H9 (cell line): ENCODE measurements around the gene GPR42. TPM values are rescaled to one million over a fixed set of nuclear protein-coding genes. Genes with fewer than 3 reads are reported as not detected.

ENCODE experiments used
- DNase-seq: peaks from one replicate; pipeline ENCODE4 v3.0.0-alpha.2; 2017
- H2AFZ ChIP-seq: one replicate; pipeline ENCODE4 v1.6.1; 2013; ENCODE audit warnings: mild to moderate bottlenecking, low read length, control low read depth, moderate library complexity
- H2AK5ac ChIP-seq: 2 replicates; pipeline ENCODE4 v1.6.1; 2013; ENCODE audit warnings: low read length, control low read depth, mixed read lengths; ENCODE audit not compliant: insufficient read length
- H2BK120ac ChIP-seq: one replicate; pipeline ENCODE4 v1.6.1; 2013; ENCODE audit warnings: low read depth, mild to moderate bottlenecking, low read length, control low read depth, inconsistent platforms; ENCODE audit not compliant: poor library complexity, severe bottlenecking
- H2BK12ac ChIP-seq: 2 replicates; pipeline ENCODE4 v1.6.1; 2013; ENCODE audit warnings: low read length, control low read depth, mixed read lengths, low read depth; ENCODE audit not compliant: insufficient read length
- H2BK15ac ChIP-seq: 2 replicates; pipeline ENCODE4 v1.6.1; 2013; ENCODE audit warnings: low read depth, low read length, control low read depth
- H2BK20ac ChIP-seq: one replicate; pipeline ENCODE4 v1.6.1; 2013; ENCODE audit warnings: low read depth, mild to moderate bottlenecking, low read length, control low read depth, inconsistent platforms; ENCODE audit not compliant: poor library complexity, severe bottlenecking
- H2BK5ac ChIP-seq: 2 replicates; pipeline ENCODE4 v1.6.1; 2013; ENCODE audit warnings: low read length, control low read depth, mixed read lengths; ENCODE audit not compliant: insufficient read length
- H3K14ac ChIP-seq: 2 replicates; pipeline ENCODE4 v1.6.1; 2013; ENCODE audit warnings: low read length, control low read depth; ENCODE audit not compliant: insufficient read depth
- H3K18ac ChIP-seq: 2 replicates; pipeline ENCODE4 v1.6.1; 2013; ENCODE audit warnings: low read depth, mild to moderate bottlenecking, mixed read lengths, low read length, control low read depth; ENCODE audit not compliant: insufficient read length
- H3K23ac ChIP-seq: 2 replicates; pipeline ENCODE4 v1.6.1; 2013; ENCODE audit warnings: low read length, control low read depth, mixed read lengths, low read depth; ENCODE audit not compliant: insufficient read length
- H3K23me2 ChIP-seq: 2 replicates; pipeline ENCODE4 v1.6.1; 2013; ENCODE audit warnings: low read depth, mild to moderate bottlenecking, mixed read lengths, low read length, control low read depth; ENCODE audit not compliant: insufficient read length, poor library complexity, severe bottlenecking
- H3K27ac ChIP-seq: 2 replicates; pipeline ENCODE4 v1.5.1; 2013; ENCODE audit warnings: low read length, control low read depth, mixed read lengths, low read depth; ENCODE audit not compliant: insufficient read length
- H3K27me3 ChIP-seq: 2 replicates; pipeline ENCODE4 v1.6.1; 2013; ENCODE audit warnings: low read length, control low read depth, inconsistent platforms; ENCODE audit not compliant: insufficient read depth
- H3K4ac ChIP-seq: 2 replicates; pipeline ENCODE4 v1.6.1; 2013; ENCODE audit warnings: low read depth, mild to moderate bottlenecking, control low read depth, inconsistent platforms, low read length, moderate library complexity
- H3K4me1 ChIP-seq: 2 replicates; pipeline ENCODE4 v1.6.1; 2013; ENCODE audit warnings: low read length, control low read depth, inconsistent platforms; ENCODE audit not compliant: insufficient read depth
- H3K4me2 ChIP-seq: 2 replicates; pipeline ENCODE4 v1.6.1; 2013; ENCODE audit warnings: low read length, control low read depth, mixed read lengths; ENCODE audit not compliant: insufficient read length, insufficient read depth
- H3K56ac ChIP-seq: 2 replicates; pipeline ENCODE4 v1.6.1; 2013; ENCODE audit warnings: low read depth, mild to moderate bottlenecking, mixed read lengths, low read length, control low read depth; ENCODE audit not compliant: insufficient read length
- H3K79me1 ChIP-seq: 2 replicates; pipeline ENCODE4 v1.6.1; 2013; ENCODE audit warnings: low read depth, mild to moderate bottlenecking, moderate library complexity, low read length, control low read depth, inconsistent platforms; ENCODE audit not compliant: insufficient read depth, poor library complexity, severe bottlenecking
- H3K79me2 ChIP-seq: 2 replicates; pipeline ENCODE4 v1.6.1; 2013; ENCODE audit warnings: low read length, control low read depth, inconsistent platforms; ENCODE audit not compliant: insufficient read depth
- H3K9ac ChIP-seq: 2 replicates; pipeline ENCODE4 v1.6.1; 2013; ENCODE audit warnings: low read length, control low read depth, mixed read lengths; ENCODE audit not compliant: insufficient read length; ENCODE audit errors: extremely low read depth
- H3K9me3 ChIP-seq: one replicate; pipeline ENCODE4 v1.6.1; 2013; ENCODE audit warnings: low read depth, low read length, inconsistent platforms; ENCODE audit not compliant: control insufficient read depth
- H3T11ph ChIP-seq: one replicate; pipeline ENCODE4 v1.6.1; 2013; ENCODE audit warnings: mild to moderate bottlenecking, low read length, control low read depth, inconsistent platforms
- H4K20me1 ChIP-seq: one replicate; pipeline ENCODE4 v1.6.1; 2013; ENCODE audit not compliant: control insufficient read depth, insufficient read length, insufficient read depth
- H4K5ac ChIP-seq: 2 replicates; pipeline ENCODE4 v1.6.1; 2013; ENCODE audit warnings: low read depth, mild to moderate bottlenecking, mixed read lengths, low read length, control low read depth; ENCODE audit not compliant: insufficient read length
- H4K8ac ChIP-seq: replicated peaks from 2 replicates; pipeline ENCODE4 v1.6.1; 2013; ENCODE audit warnings: low read length, control low read depth, mixed read lengths, low read depth; ENCODE audit not compliant: insufficient read length
- H4K91ac ChIP-seq: 2 replicates; pipeline ENCODE4 v1.6.1; 2013; ENCODE audit warnings: low read depth, mild to moderate bottlenecking, moderate library complexity, mixed read lengths, low read length, control low read depth; ENCODE audit not compliant: insufficient read length
- H3K27ac Mint-ChIP-seq, 3 experiments: 2 replicates in 2 of 3; 3 replicates in 1 of 3; pipeline ENCODE4 v1.8.0; 2020 to 2021; ENCODE audit warnings: mixed read lengths in 3 of 3, mild to moderate bottlenecking in 1 of 3, moderate library complexity in 1 of 3
- H3K27me3 Mint-ChIP-seq: 2 replicates; pipeline ENCODE4 v1.8.0; 2021; ENCODE audit warnings: low read depth, mild to moderate bottlenecking, moderate library complexity, mixed read lengths
- H3K36me3 Mint-ChIP-seq, 3 experiments: 2 replicates in 2 of 3; 3 replicates in 1 of 3; pipeline ENCODE4 v1.8.0; 2020 to 2021; ENCODE audit warnings: low read depth in 3 of 3, mixed read lengths in 3 of 3; ENCODE audit not compliant: insufficient read depth in 1 of 3
- H3K4me1 Mint-ChIP-seq, 2 experiments: 2 replicates each; pipeline ENCODE4 v1.8.0; 2020; ENCODE audit warnings: mixed read lengths in 2 of 2
- H3K4me3 Mint-ChIP-seq, 2 experiments: 2 replicates in 1 of 2; 3 replicates in 1 of 2; pipeline ENCODE4 v1.8.0; 2020 to 2021; ENCODE audit warnings: mild to moderate bottlenecking in 2 of 2, mixed read lengths in 2 of 2, moderate library complexity in 1 of 2
- H3K9me3 Mint-ChIP-seq, 2 experiments: 2 replicates in 1 of 2; 3 replicates in 1 of 2; pipeline ENCODE4 v1.8.0; 2020; ENCODE audit warnings: mild to moderate bottlenecking in 2 of 2, mixed read lengths in 2 of 2, moderate library complexity in 1 of 2
- CTCF ChIP-seq: fragments of 200-600 bp; sonication (generic); conservative IDR thresholded peaks from 3 replicates; pipeline ENCODE4 v1.8.0; 2021; ENCODE audit warnings: antibody characterized with exemption, mild to moderate bottlenecking
- WGBS: extraction: QIAGEN DNeasy Blood & Tissue Kit; methylation state at CpG from one replicate; pipeline ENCODE4 v1.1.7; 2013; ENCODE audit warnings: missing lambda C conversion rate, low lambda C conversion rate, mixed read lengths; ENCODE audit not compliant: insufficient read length; ENCODE audit errors: extremely low coverage; 5-methylcytosine and 5-hydroxymethylcytosine counted together
- total RNA-seq: library from RNA; stranded (reverse); gene quantifications from 2 replicates; pipeline ENCODE4 v1.2.1, GENCODE V29; 2021

The GPR42 gene
- total RNA-seq, 1 experiment from 2014 or later, result not detected

- no peak for DNase-seq
- Histone ChIP-seq H3K27ac (no peak overlapping the region), H2AK5ac (no peak overlapping the region), H2BK15ac (no peak overlapping the region), H2BK120ac (no peak overlapping the region), H3K4me2 (no peak overlapping the region), H2BK20ac (no peak overlapping the region), H3K23ac (no peak overlapping the region), H3K79me2 (no peaks in the 10 kb centered on the region), H3K27me3 (no peaks in the 10 kb centered on the region), H3K9me3 (no peaks in the 10 kb centered on the region), H3K23me2 (no peaks in the 10 kb centered on the region), H3K79me1 (no peaks in the 10 kb centered on the region), H2BK5ac (no peak overlapping the region), H3T11ph (no peak overlapping the region), H3K14ac (peak overlapping the region; percentile 63; the same call in 1 of the 2 replicates), H3K9ac (no peak overlapping the region), H4K8ac (no peak overlapping the region), H4K91ac (no peak overlapping the region), H2AFZ (no peak overlapping the region), H3K4me1 (no peaks in the 10 kb centered on the region), H4K5ac (no peak overlapping the region), H3K56ac (no peak overlapping the region), H3K4ac (no peak overlapping the region), H2BK12ac (no peak overlapping the region), H3K18ac (no peak overlapping the region), H4K20me1 (no peaks in the 10 kb centered on the region)
- Mint-ChIP-seq H3K9me3 (no peaks in the 10 kb centered on the region), H3K27me3 (peaks cover 23% of the 10 kb centered on the region), H3K4me3 (no peak overlapping the region), H3K27ac (peak overlapping the region in 1 of 3 experiments; percentile 66; a peak in 2 of 7 replicates), H3K4me1 (peaks cover 0 to 12% of the 10 kb centered on the region in 2 experiments; a peak in 3 of 4 replicates), H3K36me3 (no peaks in the 10 kb centered on the region)
- no CpG with 5 or more reads among the region's 5 CpGs for WGBS
- TF ChIP-seq CTCF, result no peak
Measured at GRCh38 chr19:35342430-35342829, 28.4 kb upstream of the GPR42 start.
